Measurements from ENCODE around the gene PAX7.

- no peak for TF ChIP-seq CTCF (IDR thresholded peaks at IDR 0.05; ENCODE audit: poor library complexity, severe bottlenecking)
- TF ChIP-seq SMC3 (conservative IDR thresholded peaks at IDR 0.05; ENCODE audit: poor library complexity) = no peak
- TF ChIP-seq EZH2 (IDR thresholded peaks at IDR 0.05; ENCODE audit: borderline replicate concordance, insufficient read depth, low read length, poor library complexity, severe bottlenecking) = no peak
- no peak for TF ChIP-seq EP300 (conservative IDR thresholded peaks at IDR 0.05; ENCODE audit: poor library complexity, severe bottlenecking)
- no peak for TF ChIP-seq POLR2AphosphoS5 (IDR thresholded peaks at IDR 0.05)
- no peak for TF ChIP-seq REST (IDR thresholded peaks at IDR 0.05; ENCODE audit: borderline replicate concordance)
- no peak for TF ChIP-seq RAD21 (conservative IDR thresholded peaks at IDR 0.05)
- no peak for TF ChIP-seq TAF1 (IDR thresholded peaks at IDR 0.05; ENCODE audit: low read depth)
- TF ChIP-seq MXI1 (conservative IDR thresholded peaks at IDR 0.05; ENCODE audit: poor library complexity, severe bottlenecking) = no peak
These were observed 75.2 kb downstream of the PAX7 start for GRCh38 chr1:18705811-18706210.
